ENCODE results near the gene SPINK1.

Gene SPINK1

GRCh38 chr5:147784146-147784987 is 47.1 kb downstream of the SPINK1 start:
- peaks cover 25 to 28% of the 10 kb centered on the region in 2 donors for H3K4me1 Mint-ChIP-seq (ENCODE audit: low read depth in 2 of 2)
- H3K36me3 Mint-ChIP-seq (ENCODE audit: insufficient read depth) = peaks cover 8% of the 10 kb centered on the region
- no peaks in the 10 kb centered on the region for H3K9me3 Mint-ChIP-seq
- DNase-seq (no peak), ATAC-seq (replicated peaks) (no peak)
- H3K27me3 Mint-ChIP-seq = no peaks in the 10 kb centered on the region
- H3K4me3 Mint-ChIP-seq = no peak overlapping the region
- H3K27ac Mint-ChIP-seq = peak overlapping the region in 1 of 2 donors; percentile 80

DNA sequence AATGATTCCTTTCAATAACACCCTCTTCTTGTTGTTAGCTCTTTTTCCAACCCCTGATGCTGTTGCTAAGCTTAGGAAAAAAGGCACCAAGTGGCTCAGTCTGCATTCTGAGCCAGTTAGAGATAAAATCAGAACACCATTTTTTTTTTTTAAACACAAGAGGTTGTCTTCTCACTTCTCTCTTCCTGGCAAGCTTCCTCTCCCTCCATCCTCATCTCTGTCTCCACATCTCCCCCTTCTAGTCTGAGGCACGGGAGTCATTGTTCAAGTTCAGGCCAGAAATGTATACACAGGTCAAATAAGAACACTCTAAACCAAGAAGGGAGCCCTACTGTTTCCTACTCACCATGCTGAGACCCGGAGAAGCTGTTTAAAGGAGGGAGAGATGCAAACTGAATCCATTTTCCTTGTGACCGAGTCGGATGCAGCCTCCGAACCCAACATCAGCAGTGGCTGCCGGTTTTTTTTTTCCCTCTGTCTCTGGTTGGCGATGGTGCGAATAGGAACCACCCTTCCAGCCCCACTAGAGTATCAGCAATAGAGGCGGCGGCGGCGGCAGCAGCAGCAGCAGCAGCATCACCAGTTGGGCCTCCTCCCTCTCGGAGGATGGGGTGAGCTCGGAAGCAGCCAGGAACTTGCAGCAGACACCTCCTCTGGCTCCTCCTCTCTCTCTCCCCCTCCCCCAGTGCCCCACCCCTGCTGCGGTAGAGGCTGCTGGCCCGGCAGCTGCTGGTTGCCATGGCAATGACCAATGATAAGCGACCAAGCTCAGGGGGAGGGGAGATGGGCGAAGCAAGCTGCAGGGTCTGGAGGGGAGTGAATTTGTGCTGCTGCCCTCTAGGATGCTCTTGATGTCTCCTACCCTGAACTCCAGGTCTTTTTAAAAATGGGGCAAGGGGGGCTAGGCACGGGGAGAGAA is 49.1 kb downstream of the SPINK1 start, which contains the start of gene JAKMIP2:
TSS of gene JAKMIP2 (minus strand) at position 619 of the 919 bp plus-strand sequence. CDS start 110,922 bp downstream, outside the sequence.
- Mint-ChIP-seq H3K36me3 (ENCODE audit: insufficient read depth) (peaks cover 8% of the 10 kb centered on the region), H3K27me3 (no peaks in the 10 kb centered on the region), H3K4me3 (peak within 1 kb of the TSS; percentile 83 to 99), H3K27ac (peak within 1 kb of the TSS; percentile 95 to 99), H3K9me3 (no peaks in the 10 kb centered on the region), H3K4me1 (ENCODE audit: low read depth in 2 of 2) (peaks cover 25 to 28% of the 10 kb centered on the region in 2 donors)
- peak; percentile 73 to 82 (median 80) for DNase-seq
- ATAC-seq (replicated peaks) = peak; percentile 94

DNA sequence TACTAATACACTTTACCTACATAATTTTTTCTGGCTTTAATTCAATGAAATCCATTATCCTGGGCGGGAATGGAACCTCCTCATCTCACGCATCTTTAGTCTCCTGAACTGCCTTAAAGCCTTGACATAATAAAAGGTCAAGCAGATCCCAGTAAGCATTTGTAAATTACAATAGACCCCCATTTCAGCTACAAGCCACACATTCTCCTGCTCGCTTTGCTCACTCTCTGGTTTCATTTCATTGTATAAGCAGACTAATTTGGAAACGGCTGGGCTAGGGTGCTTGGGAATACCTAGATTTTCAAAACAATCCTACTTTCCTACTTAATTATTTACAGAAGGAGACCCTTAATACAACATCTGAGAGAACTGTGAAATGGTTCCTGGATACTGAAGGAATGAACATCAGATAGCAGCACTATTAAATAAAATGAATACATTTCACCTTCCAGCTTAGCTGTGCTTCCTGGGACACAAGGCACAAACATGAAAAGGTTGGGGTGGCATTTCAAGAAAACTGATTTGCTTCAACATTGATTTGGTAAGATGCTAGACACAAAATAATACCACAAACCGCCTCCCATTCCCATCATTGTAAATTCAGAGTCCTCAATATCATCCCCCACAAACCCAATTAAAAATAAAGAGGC is 50.4 kb downstream of the SPINK1 start:
- DNase-seq (no peak), ATAC-seq (replicated peaks) (no peak)
- Mint-ChIP-seq H3K4me1 (ENCODE audit: low read depth in 2 of 2) (peaks cover 25 to 28% of the 10 kb centered on the region in 2 donors), H3K27ac (peak overlapping the region; percentile 95 to 99), H3K27me3 (no peaks in the 10 kb centered on the region), H3K4me3 (peak overlapping the region; percentile 83 to 99), H3K9me3 (no peaks in the 10 kb centered on the region), H3K36me3 (ENCODE audit: insufficient read depth) (peaks cover 8% of the 10 kb centered on the region)

GRCh38 chr5:147779694-147780093 is 51.8 kb downstream of the SPINK1 start:
- Mint-ChIP-seq H3K27me3 (no peaks in the 10 kb centered on the region), H3K9me3 (no peaks in the 10 kb centered on the region), H3K4me3 (peak overlapping the region in 1 of 2 donors; percentile 38), H3K27ac (peak overlapping the region; percentile 23 to 99), H3K36me3 (ENCODE audit: insufficient read depth) (peaks cover 8% of the 10 kb centered on the region), H3K4me1 (ENCODE audit: low read depth in 2 of 2) (peaks cover 25 to 28% of the 10 kb centered on the region in 2 donors)
- no peak for ATAC-seq (replicated peaks)
- no peak for DNase-seq

GRCh38 chr5:147776989-147777388 is 54.5 kb downstream of the SPINK1 start:
- DNase-seq = no peak
- Mint-ChIP-seq H3K27me3 (no peaks in the 10 kb centered on the region), H3K27ac (no peak overlapping the region), H3K4me1 (ENCODE audit: low read depth in 2 of 2) (peaks cover 19 to 28% of the 10 kb centered on the region in 2 donors), H3K4me3 (no peak overlapping the region), H3K9me3 (no peaks in the 10 kb centered on the region), H3K36me3 (ENCODE audit: insufficient read depth) (no peaks in the 10 kb centered on the region)
- ATAC-seq (replicated peaks) = no peak
